HEK293 (cell line): ENCODE data around the gene VEGFA.

Experiments used
- ZNF23 ChIP-seq: fragments of 450-650 bp; formaldehyde crosslinking; IDR thresholded peaks from 2 replicates; pipeline ENCODE4 v1.5.1; 2016; ENCODE audit warnings: missing biosample characterization, missing genetic modification characterization, borderline replicate concordance
- ZNF335 ChIP-seq: fragments of 450-650 bp; formaldehyde crosslinking; conservative IDR thresholded peaks from 2 replicates; pipeline ENCODE4 v1.5.1; 2016; ENCODE audit warnings: missing biosample characterization, missing genetic modification characterization
- ZNF776 ChIP-seq: fragments of 450-650 bp; formaldehyde crosslinking; IDR thresholded peaks from 2 replicates; pipeline ENCODE4 v1.5.0; 2017; ENCODE audit warnings: missing biosample characterization, missing genetic modification characterization, borderline replicate concordance
- TF ChIP-seq, protein P1 (sequence below): fragments of 450-650 bp; formaldehyde crosslinking; IDR thresholded peaks from 2 replicates; pipeline ENCODE4 v1.5.1; 2016; ENCODE audit warnings: missing biosample characterization, missing genetic modification characterization, low read depth
- TF ChIP-seq, protein P2 (sequence below): fragments of 450-650 bp; formaldehyde crosslinking; IDR thresholded peaks from 2 replicates; pipeline ENCODE4 v1.5.1; 2016; ENCODE audit warnings: missing biosample characterization, missing genetic modification characterization
- TF ChIP-seq, protein P3 (sequence below): fragments of 450-650 bp; formaldehyde crosslinking; IDR thresholded peaks from 2 replicates; pipeline ENCODE4 v1.5.1; 2016; ENCODE audit warnings: missing biosample characterization, missing genetic modification characterization, low read depth

DNA sequence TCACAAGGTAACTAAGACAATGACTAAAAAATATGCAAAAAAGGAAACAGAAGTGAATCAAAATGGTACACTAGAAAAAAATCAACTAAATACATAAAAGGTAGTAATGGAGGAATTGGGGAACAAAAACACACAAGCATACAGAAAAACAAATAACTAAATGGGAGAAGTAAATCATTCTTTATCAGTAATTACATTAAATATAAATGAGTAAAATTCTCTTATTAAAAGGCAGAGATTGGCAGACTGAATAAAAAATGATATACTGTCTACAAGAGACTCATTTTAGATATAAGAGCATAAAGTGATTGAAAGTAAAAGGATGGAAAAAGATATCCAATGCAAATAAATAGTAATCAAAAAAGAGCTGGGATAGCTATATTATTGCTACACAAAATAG, 39.4 kb upstream of the VEGFA start:
- TF ChIP-seq, protein P1, sequence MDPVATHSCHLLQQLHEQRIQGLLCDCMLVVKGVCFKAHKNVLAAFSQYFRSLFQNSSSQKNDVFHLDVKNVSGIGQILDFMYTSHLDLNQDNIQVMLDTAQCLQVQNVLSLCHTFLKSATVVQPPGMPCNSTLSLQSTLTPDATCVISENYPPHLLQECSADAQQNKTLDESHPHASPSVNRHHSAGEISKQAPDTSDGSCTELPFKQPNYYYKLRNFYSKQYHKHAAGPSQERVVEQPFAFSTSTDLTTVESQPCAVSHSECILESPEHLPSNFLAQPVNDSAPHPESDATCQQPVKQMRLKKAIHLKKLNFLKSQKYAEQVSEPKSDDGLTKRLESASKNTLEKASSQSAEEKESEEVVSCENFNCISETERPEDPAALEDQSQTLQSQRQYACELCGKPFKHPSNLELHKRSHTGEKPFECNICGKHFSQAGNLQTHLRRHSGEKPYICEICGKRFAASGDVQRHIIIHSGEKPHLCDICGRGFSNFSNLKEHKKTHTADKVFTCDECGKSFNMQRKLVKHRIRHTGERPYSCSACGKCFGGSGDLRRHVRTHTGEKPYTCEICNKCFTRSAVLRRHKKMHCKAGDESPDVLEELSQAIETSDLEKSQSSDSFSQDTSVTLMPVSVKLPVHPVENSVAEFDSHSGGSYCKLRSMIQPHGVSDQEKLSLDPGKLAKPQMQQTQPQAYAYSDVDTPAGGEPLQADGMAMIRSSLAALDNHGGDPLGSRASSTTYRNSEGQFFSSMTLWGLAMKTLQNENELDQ, result no peak
- TF ChIP-seq, protein P2, sequence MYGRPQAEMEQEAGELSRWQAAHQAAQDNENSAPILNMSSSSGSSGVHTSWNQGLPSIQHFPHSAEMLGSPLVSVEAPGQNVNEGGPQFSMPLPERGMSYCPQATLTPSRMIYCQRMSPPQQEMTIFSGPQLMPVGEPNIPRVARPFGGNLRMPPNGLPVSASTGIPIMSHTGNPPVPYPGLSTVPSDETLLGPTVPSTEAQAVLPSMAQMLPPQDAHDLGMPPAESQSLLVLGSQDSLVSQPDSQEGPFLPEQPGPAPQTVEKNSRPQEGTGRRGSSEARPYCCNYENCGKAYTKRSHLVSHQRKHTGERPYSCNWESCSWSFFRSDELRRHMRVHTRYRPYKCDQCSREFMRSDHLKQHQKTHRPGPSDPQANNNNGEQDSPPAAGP (tag by site-specific recombination), result no peak
- TF ChIP-seq, protein P3, sequence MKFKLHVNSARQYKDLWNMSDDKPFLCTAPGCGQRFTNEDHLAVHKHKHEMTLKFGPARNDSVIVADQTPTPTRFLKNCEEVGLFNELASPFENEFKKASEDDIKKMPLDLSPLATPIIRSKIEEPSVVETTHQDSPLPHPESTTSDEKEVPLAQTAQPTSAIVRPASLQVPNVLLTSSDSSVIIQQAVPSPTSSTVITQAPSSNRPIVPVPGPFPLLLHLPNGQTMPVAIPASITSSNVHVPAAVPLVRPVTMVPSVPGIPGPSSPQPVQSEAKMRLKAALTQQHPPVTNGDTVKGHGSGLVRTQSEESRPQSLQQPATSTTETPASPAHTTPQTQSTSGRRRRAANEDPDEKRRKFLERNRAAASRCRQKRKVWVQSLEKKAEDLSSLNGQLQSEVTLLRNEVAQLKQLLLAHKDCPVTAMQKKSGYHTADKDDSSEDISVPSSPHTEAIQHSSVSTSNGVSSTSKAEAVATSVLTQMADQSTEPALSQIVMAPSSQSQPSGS (tag by site-specific recombination), result no peak
- TF ChIP-seq ZNF23 (tag by site-specific recombination) (no peak), ZNF776 (tag by site-specific recombination) (no peak), ZNF335 (tag by site-specific recombination) (no peak)
